Left lung (tissue), 10 donors: ENCODE data around the gene PCGF3. TPM values are rescaled to one million over a fixed set of nuclear protein-coding genes. Genes with fewer than 3 reads are reported as not detected.
"Not testable (repeated sequence)": the region's sequence is repeated elsewhere in the genome, so short reads cannot be mapped to it uniquely, and the experiment has no call there.

Experiments used
- ATAC-seq: fragments of 200-7000 bp; cut with Tn5 transposase; one replicate; pipeline ENCODE4 v1.9.1; 2020; ENCODE audit warnings: moderate library complexity
- DNase-seq, 4 donors: peaks; one replicate each; pipeline ENCODE4 v3.0.0-alpha.2; 2013 to 2020
- H3K27ac ChIP-seq, 2 donors: fragments of 200-600 bp; sonication (generic) in 1 of 2; one replicate each; pipeline versions ENCODE4 v1.5.0 to v1.8.0; 2020 to 2021
- H3K27me3 ChIP-seq, 2 donors: fragments of 200-600 bp; sonication (generic) in 1 of 2; one replicate each; pipeline versions ENCODE4 v1.5.0 to v1.8.0; 2020 to 2021
- H3K36me3 ChIP-seq, 2 donors: fragments of 200-600 bp; sonication (generic) in 1 of 2; one replicate each; pipeline versions ENCODE4 v1.5.0 to v1.8.0; 2020 to 2021
- H3K4me1 ChIP-seq, 2 donors: fragments of 200-600 bp; one replicate each; pipeline ENCODE4 v1.8.0; 2021
- H3K4me3 ChIP-seq, 2 donors: fragments of 200-600 bp; sonication (generic) in 1 of 2; one replicate each; pipeline versions ENCODE4 v1.5.0 to v1.8.0; 2020 to 2021; ENCODE audit warnings: mild to moderate bottlenecking in 1 of 2
- H3K9me3 ChIP-seq, 2 donors: fragments of 200-600 bp; sonication (generic) in 1 of 2; one replicate each; pipeline versions ENCODE4 v1.5.0 to v1.8.0; 2020 to 2021
- CTCF ChIP-seq, 2 donors: fragments of 200-600 bp; sonication (generic) in 1 of 2; IDR thresholded peaks; one replicate each; pipeline versions ENCODE4 v1.5.0 to v1.8.0; 2021; ENCODE audit warnings: antibody characterized with exemption in 2 of 2
- intact Hi-C, 2 donors: fragments of 100-400 bp; cut with DNase I; formaldehyde crosslinking; loops; one replicate each; pipeline versions ENCODE4 v1.11.2 to v1.14.2; 2022
- polyA plus RNA-seq, 6 donors: library from polyadenylated mRNA; unstranded; fragments of 120-200 nt; gene quantifications; one replicate each; pipeline ENCODE4 v1.2.1, GENCODE V29; 2013; ENCODE audit not compliant: insufficient read length in 6 of 6
- total RNA-seq, 2 donors: library from RNA; stranded (reverse); fragmentation: NEBNext Ultra II Directional; extraction: Animal tissue kit (Norgen Biotek cat#: 25700); gene quantifications; one replicate each; pipeline ENCODE4 v1.2.1, GENCODE V29; 2021
- donor health status: DM: no; HTN: yes; CAD: no.
- donor health status: DM: no; HTN: no; CAD: no.

The PCGF3 gene
- total and polyA plus RNA-seq, 8 donors, result 43.7 to 110 (median 88.7) TPM

- H3K27me3 ChIP-seq, result no peaks in the 10 kb centered on the region
- DNase-seq (peak in 1 of 4 donors; percentile 54), ATAC-seq (no peak)
- no peak overlapping the region for H3K27ac ChIP-seq
- H3K36me3 ChIP-seq, result peaks cover 0 to 96% of the 10 kb centered on the region in 2 donors
- TF ChIP-seq CTCF (IDR thresholded peaks at IDR 0.05), result no peak
- no peaks in the 10 kb centered on the region for H3K9me3 ChIP-seq
- intact Hi-C loops, result no loop called here
- H3K4me3 ChIP-seq, result no peak overlapping the region
- H3K4me1 ChIP-seq, result peaks cover 0 to 28% of the 10 kb centered on the region in 2 donors
Measured at GRCh38 chr4:770022-770421, 64.4 kb downstream of the PCGF3 start.

DNA sequence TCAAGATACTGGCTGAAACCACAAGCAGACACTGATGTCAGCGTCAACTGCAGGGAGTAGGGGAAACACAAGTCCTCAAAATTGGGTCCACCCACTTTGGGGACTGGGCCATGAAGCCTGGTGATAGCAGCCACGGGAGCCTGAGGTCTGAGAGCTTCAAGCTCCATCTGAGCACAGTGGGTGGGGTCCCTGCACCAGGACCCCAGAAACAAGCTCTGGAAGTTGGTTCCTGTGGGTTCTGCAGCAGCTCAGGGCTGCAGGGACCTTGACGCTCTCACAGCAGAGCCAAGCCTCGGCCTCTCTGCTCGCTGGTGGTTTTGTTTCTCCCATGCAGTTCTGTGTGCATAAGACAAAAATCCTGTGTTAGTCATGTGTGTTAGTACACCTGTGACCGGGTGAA, 65.8 kb downstream of the PCGF3 start:
- intact Hi-C loops, result no loop called here
- no peaks in the 10 kb centered on the region for H3K9me3 ChIP-seq
- ATAC-seq (no peak), DNase-seq (peak in 1 of 4 donors; percentile 24)
- no peak overlapping the region for H3K4me3 ChIP-seq
- no peak overlapping the region for H3K27ac ChIP-seq
- H3K36me3 ChIP-seq, result peaks cover 0 to 97% of the 10 kb centered on the region in 2 donors
- H3K27me3 ChIP-seq, result no peaks in the 10 kb centered on the region
- TF ChIP-seq CTCF (IDR thresholded peaks at IDR 0.05), result no peak
- peaks cover 0 to 28% of the 10 kb centered on the region in 2 donors for H3K4me1 ChIP-seq

DNA sequence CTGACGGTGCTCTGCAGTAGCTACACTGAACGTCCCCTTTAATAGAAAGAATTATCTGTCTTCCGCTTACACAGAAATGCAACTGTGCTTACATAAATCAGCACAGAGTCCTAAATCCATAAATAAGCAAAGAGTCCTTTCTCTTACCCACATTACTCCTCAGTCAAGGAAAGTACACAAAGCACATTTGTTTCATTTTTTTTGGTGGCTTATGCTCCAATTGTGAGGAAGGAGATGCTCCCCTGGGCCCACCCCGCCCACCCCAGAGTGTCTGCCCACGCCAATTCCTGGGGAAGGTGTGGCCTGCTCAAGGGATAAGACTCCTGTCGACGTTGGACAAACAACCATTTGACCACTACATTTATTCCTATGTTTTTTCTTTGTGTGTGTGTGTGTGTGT, 66.5 kb downstream of the PCGF3 start:
- intact Hi-C loops, result no loop called here
- Histone ChIP-seq H3K27me3 (no peaks in the 10 kb centered on the region), H3K36me3 (peaks cover 0 to 97% of the 10 kb centered on the region in 2 donors), H3K4me3 (no peak overlapping the region), H3K4me1 (peaks cover 0 to 34% of the 10 kb centered on the region in 2 donors), H3K9me3 (no peaks in the 10 kb centered on the region), H3K27ac (no peak overlapping the region)
- DNase-seq (no peak), ATAC-seq (peak; percentile 34)
- TF ChIP-seq CTCF (IDR thresholded peaks at IDR 0.05), result no peak

GRCh38 chr4:772776-773175, 67.1 kb downstream of the PCGF3 start:
- no peak for ATAC-seq
- intact Hi-C loops, result no loop called here
- H3K4me3 ChIP-seq, result no peak overlapping the region
- H3K4me1 ChIP-seq, result peaks cover 0 to 37% of the 10 kb centered on the region in 2 donors
- H3K27ac ChIP-seq, result no peak overlapping the region
- no peaks in the 10 kb centered on the region for H3K27me3 ChIP-seq
- H3K36me3 ChIP-seq, result peaks cover 0 to 97% of the 10 kb centered on the region in 2 donors
- H3K9me3 ChIP-seq, result no peaks in the 10 kb centered on the region
- DNase-seq, result peak in 1 of 4 donors; percentile 18
- no peak for TF ChIP-seq CTCF (IDR thresholded peaks at IDR 0.05)

DNA sequence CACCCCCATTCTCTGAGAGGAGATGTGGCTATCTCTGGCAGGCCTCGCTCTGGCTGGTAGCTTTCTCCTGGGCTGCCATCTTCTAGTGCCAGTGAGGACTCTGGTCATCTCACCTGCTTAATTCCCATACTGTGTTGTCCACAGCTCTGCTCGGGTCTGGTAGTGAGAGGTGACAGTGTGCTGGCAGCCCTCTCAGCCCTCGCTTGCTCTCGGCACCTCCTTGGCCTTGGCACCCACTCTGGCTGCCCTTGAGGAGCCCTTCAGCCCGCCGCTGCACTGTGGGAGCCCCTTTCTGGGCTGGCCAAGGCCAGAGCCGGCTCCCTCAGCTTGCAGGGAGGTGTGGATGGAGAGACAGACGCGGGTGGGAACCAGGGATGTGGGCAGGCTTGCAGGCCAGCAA, 67.6 kb downstream of the PCGF3 start:
- no peak overlapping the region for H3K27ac ChIP-seq
- intact Hi-C loops, result no loop called here
- ATAC-seq, result peak; percentile 14
- H3K4me3 ChIP-seq, result no peak overlapping the region
- TF ChIP-seq CTCF (IDR thresholded peaks at IDR 0.05), result no peak
- H3K27me3 ChIP-seq, result no peaks in the 10 kb centered on the region
- H3K4me1 ChIP-seq, result peaks cover 0 to 37% of the 10 kb centered on the region in 2 donors
- H3K36me3 ChIP-seq, result peaks cover 0 to 96% of the 10 kb centered on the region in 2 donors
- DNase-seq, result peak in 1 of 4 donors; percentile 64
- no peaks in the 10 kb centered on the region for H3K9me3 ChIP-seq

GRCh38 chr4:774419-775092, 68.9 kb downstream of the PCGF3 start:
- H3K27ac ChIP-seq, H3K9me3 ChIP-seq, intact Hi-C loops, H3K27me3 ChIP-seq, H3K4me3 ChIP-seq, ATAC-seq: not testable (repeated sequence)
- peaks cover 0 to 96% of the 10 kb centered on the region in 2 donors for H3K36me3 ChIP-seq
- DNase-seq, result peak in 1 of 4 donors; percentile 9
- H3K4me1 ChIP-seq, result peaks cover 2 to 48% of the 10 kb centered on the region in 2 donors

- H3K4me1 ChIP-seq, result peaks cover 10 to 58% of the 10 kb centered on the region in 2 donors
- H3K36me3 ChIP-seq, result peaks cover 0 to 93% of the 10 kb centered on the region in 2 donors
- ATAC-seq, H3K27me3 ChIP-seq, DNase-seq, H3K27ac ChIP-seq, H3K9me3 ChIP-seq, intact Hi-C loops, H3K4me3 ChIP-seq: not testable (repeated sequence)
Measured at GRCh38 chr4:775485-775884, 69.9 kb downstream of the PCGF3 start.
